HepG2 (cell line): ENCODE measurements around the gene HEPACAM2.

Experiments
- BHLHE40 ChIP-seq: IDR thresholded peaks from 2 replicates; pipeline ENCODE4 v1.6.1; 2011; ENCODE audit warnings: low read length, improper control_type of control experiment
- CTCF ChIP-seq: sonication (generic); formaldehyde crosslinking; IDR thresholded peaks from 2 replicates; pipeline ENCODE4 v1.5.0; 2020; ENCODE audit warnings: mild to moderate bottlenecking, missing genetic modification reagents, moderate library complexity
- EZH2 ChIP-seq: conservative IDR thresholded peaks from 2 replicates; pipeline ENCODE4 v1.6.1; 2012; ENCODE audit warnings: mild to moderate bottlenecking, low read depth, low read length, moderate library complexity
- NCOA1 ChIP-seq: sonication (generic); formaldehyde crosslinking; IDR thresholded peaks from 2 replicates; pipeline ENCODE4 v1.9.0; 2021; ENCODE audit warnings: missing genetic modification reagents

DNA sequence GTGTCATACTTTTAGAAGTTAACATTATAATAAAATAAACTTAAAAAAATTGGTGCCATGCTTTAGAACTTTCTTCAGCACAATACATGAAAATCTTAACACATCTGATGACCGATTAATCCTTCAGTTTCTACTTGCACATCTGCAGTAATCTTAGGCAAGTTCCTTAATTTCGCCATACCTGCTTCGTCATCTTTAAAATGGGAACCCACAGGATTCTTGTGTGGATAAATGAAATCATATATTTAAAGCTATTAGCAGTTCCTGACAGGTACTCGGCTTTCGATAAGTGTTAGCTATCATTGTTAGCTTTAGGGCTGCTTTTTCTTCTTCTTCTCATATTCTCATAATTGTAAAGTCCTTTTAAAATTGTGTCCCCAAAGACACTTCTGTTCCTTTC is 5.0 kb upstream of the HEPACAM2 start:
- TF ChIP-seq EZH2, result no peak
- no peak for TF ChIP-seq CTCF (CRISPR knock-in tag)
- TF ChIP-seq NCOA1 (CRISPR knock-in tag), result no peak
- no peak for TF ChIP-seq BHLHE40
